Islet of Langerhans (tissue), 1 donor: ENCODE measurements around the gene BLID.

Experiments
- FAIRE-seq: peaks from one replicate; lab custom pipeline; 2011; peaks lifted over from hg19 to GRCh38; lab: Jason Lieb, UNC

Gene BLID

GRCh38 chr11:122139595-122139866, 23.5 kb upstream of the BLID start:
- FAIRE-seq, result no peak

GRCh38 chr11:122138744-122139594, 23.0 kb upstream of the BLID start:
- FAIRE-seq, result no peak

- FAIRE-seq, result peak; percentile 77
Observed at GRCh38 chr11:122137078-122137793, 21.2 kb upstream of the BLID start.

GRCh38 chr11:122131126-122131525, 15.1 kb upstream of the BLID start:
- no peak for FAIRE-seq

- FAIRE-seq, result no peak
Observed at GRCh38 chr11:122128146-122128545, 12.1 kb upstream of the BLID start.

GRCh38 chr11:122127020-122127419, 11.0 kb upstream of the BLID start:
- no peak for FAIRE-seq

GRCh38 chr11:122126024-122126688, 10.1 kb upstream of the BLID start:
- FAIRE-seq, result no peak

- FAIRE-seq, result no peak
Observed at GRCh38 chr11:122123263-122123929, 7.4 kb upstream of the BLID start.

GRCh38 chr11:122122179-122122578, 6.2 kb upstream of the BLID start:
- no peak for FAIRE-seq

- FAIRE-seq, result no peak
Observed at GRCh38 chr11:122120096-122120495, 4.1 kb upstream of the BLID start.

- no peak for FAIRE-seq
Observed at GRCh38 chr11:122116591-122116990, 576 bp upstream of the BLID start.

- no peak for FAIRE-seq
Observed at GRCh38 chr11:122114976-122115375, 1.0 kb downstream of the BLID start.

- FAIRE-seq, result no peak
Observed at GRCh38 chr11:122113836-122114825, 1.9 kb downstream of the BLID start.

- no peak for FAIRE-seq
Observed at GRCh38 chr11:122112470-122113365, 3.3 kb downstream of the BLID start.

- no peak for FAIRE-seq
Observed at GRCh38 chr11:122109932-122110331, 6.1 kb downstream of the BLID start.

GRCh38 chr11:122108828-122109227, 7.2 kb downstream of the BLID start:
- FAIRE-seq, result no peak

- no peak for FAIRE-seq
Observed at GRCh38 chr11:122108192-122108799, 7.7 kb downstream of the BLID start.

GRCh38 chr11:122107566-122107965, 8.4 kb downstream of the BLID start:
- FAIRE-seq, result no peak

- no peak for FAIRE-seq
Observed at GRCh38 chr11:122107045-122107444, 9.0 kb downstream of the BLID start.
